ENCODE results near the gene TSPAN12.

GRCh38 chr7:120799813-120800475 is 58.0 kb downstream of the TSPAN12 start:
- TF ChIP-seq, protein P1, sequence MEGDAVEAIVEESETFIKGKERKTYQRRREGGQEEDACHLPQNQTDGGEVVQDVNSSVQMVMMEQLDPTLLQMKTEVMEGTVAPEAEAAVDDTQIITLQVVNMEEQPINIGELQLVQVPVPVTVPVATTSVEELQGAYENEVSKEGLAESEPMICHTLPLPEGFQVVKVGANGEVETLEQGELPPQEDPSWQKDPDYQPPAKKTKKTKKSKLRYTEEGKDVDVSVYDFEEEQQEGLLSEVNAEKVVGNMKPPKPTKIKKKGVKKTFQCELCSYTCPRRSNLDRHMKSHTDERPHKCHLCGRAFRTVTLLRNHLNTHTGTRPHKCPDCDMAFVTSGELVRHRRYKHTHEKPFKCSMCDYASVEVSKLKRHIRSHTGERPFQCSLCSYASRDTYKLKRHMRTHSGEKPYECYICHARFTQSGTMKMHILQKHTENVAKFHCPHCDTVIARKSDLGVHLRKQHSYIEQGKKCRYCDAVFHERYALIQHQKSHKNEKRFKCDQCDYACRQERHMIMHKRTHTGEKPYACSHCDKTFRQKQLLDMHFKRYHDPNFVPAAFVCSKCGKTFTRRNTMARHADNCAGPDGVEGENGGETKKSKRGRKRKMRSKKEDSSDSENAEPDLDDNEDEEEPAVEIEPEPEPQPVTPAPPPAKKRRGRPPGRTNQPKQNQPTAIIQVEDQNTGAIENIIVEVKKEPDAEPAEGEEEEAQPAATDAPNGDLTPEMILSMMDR (IDR thresholded peaks at IDR 0.05; ENCODE audit: insufficient read depth, low read length): no peak
- no peak for TF ChIP-seq POLR2AphosphoS5 (IDR thresholded peaks at IDR 0.05; ENCODE audit: low read depth)

Measured in HL-60 (cell line).